Central memory CD4-positive, alpha-beta T cell (primary cell): ENCODE data around the gene UGT1A10.

Experiments used
- DNase-seq: peaks from one replicate; pipeline ENCODE4 v3.0.0; 2022

The UGT1A10 gene

GRCh38 chr2:233811087-233811486, 174.8 kb downstream of the UGT1A10 start:
- no peak for DNase-seq

GRCh38 chr2:233811732-233812131, 175.5 kb downstream of the UGT1A10 start:
- no peak for DNase-seq

DNA sequence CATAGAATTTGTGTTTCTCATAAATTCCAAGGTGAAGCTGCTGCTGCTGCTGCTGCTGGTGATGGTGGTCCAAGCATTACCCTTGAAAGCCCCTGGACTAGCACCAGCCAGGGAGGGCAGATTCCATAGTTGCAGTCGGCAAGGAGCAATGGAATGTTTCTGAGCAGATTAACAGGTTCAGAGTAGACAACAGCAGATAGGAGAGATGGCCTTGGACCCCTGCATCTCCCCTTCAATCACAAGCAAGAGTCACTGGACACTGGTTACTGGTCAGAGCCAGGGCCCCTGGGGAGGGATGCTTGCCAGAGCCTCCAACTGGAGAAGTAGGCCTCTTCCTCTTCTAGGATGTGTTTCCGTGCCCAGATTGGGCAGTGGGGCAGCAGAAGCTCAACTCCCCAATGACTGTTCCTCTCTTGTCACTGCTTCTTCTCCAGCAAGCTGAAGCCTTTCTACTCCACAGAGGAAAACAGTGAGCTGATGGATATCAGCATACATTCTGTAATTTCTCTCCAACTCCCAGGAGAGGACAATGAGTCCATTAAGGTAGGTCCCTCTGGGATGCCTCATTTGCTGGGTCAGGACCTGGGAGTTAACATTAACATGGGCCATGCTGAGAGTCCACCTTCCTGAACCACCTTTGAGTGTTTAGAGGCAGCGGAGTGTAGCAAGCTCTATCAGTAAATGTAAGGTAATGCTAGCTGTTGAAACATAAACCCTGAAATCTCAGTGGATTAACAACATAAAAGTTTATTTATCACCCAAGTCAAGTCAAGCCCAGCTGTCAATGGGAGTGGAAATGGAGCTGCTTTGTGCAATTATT, 177.2 kb downstream of the UGT1A10 start:
- DNase-seq: no peak

- no peak for DNase-seq
Observed at GRCh38 chr2:233814056-233814835, 178.0 kb downstream of the UGT1A10 start.

DNA sequence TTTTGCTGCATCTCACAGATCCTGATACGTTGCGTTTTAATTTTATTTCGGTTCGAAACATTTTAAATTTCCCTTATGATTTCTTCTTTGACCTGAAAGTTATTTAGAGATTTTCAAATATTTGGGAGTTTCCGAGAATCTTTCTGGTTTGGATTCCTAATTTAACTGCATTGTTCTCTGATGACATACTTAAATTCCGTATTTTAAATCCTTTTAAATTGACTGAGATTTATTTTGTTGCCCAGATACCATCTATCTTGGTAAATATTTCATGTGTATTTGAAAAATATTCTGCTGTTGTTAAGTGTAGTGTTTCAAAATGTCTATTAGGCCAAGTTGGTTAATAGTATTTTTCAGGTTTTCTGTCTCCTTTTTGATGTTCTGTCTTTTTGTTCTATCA, 179.6 kb downstream of the UGT1A10 start:
- no peak for DNase-seq

- no peak for DNase-seq
Observed at GRCh38 chr2:233816334-233816733, 180.1 kb downstream of the UGT1A10 start.

DNA sequence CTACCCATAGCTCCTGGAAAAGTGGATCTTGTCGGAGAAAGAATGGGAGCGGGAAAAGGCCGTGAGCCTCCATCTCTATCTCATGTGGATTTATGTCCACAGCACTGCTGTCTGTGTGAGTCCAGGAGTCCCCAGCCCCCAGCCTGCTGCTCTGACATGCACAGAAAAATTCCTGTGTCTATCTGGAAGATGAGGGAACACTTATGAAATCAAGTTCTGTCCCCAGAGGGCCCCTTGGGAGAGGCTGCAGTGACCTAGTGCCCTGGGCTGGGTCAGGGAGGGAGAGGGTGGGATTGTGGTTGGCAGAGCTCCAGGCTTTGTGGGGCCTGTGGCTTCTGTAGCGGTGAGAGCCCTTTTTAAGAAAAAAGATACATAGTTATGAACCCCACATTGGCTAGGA, 180.5 kb downstream of the UGT1A10 start:
- DNase-seq: no peak

DNA sequence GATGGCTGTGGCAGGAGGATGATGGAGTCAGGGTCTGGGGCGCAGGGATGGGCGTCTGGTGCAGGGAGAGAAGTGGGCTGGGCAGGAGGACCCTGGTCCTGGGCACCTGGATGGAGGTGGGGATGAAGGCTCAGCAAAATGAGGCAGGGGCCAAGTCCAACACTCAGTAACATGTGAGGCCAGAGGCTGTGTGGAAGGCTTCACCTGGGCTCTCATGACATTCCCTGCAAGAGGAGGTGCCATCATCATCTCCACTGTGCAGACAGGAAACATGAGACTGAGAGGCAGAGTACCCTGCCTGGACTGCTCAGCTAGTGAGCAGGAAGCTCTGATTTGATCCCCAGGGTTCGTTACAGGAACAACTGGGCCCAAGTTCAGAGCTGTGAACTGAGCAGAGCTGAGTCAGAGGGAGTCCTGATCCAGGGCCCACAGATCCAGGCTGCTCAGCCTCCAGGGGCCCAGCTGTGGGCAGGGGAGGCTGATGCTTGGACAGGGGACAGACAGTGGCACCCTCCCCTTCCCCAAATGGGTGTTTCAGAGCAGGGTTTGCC, 181.2 kb downstream of the UGT1A10 start:
- no peak for DNase-seq

- no peak for DNase-seq
Observed at GRCh38 chr2:233817995-233818638, 181.9 kb downstream of the UGT1A10 start.

DNA sequence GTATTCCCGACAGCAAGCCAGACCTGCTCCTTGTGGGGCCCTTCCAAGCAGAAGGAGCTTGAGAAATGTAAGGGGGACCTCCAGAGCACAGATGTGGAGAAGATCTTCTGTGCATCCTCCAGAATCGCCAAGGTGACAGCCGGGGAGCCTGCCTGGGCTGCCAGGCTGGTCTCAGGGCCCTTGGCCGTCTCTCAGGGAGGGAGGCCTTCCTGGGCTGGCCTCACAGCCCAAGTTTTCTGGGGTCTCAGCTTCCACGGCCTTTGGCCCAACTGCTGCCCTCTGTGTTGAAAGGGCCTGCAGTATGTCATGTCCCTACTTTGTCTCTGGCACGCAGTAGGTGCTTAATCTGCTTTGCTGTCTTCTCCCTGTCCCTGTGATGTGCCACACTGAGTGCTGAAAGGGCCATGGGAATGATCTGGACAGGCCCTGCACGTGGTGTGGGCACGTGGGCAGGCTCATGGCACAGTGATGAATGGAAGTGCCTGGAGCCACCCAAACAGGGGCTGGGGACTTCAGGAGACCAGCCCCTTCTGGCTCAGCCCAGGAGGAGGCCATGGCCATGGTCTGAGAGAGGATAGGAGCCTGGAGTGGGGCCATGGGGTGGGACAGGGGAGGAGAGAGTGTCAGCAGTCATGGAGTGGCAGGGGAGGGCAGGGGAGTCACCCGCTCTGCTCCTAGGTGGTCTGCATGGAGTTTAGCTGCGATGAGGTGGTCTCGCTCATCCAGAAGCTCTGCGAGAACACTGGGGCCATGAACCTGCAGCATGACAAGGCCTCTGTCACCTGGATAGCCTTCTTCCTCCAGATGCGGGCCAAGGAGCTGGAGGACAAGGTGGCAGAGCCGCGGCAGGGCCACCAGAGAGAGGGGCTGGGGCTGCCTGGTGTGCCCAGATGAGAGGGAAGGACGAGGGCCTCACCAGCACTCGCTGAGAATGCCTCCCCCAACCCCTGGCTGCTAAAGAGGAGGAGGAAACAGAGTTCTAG, 182.7 kb downstream of the UGT1A10 start:
- DNase-seq: no peak

- DNase-seq: no peak
Observed at GRCh38 chr2:233819884-233820773, 183.9 kb downstream of the UGT1A10 start.

DNA sequence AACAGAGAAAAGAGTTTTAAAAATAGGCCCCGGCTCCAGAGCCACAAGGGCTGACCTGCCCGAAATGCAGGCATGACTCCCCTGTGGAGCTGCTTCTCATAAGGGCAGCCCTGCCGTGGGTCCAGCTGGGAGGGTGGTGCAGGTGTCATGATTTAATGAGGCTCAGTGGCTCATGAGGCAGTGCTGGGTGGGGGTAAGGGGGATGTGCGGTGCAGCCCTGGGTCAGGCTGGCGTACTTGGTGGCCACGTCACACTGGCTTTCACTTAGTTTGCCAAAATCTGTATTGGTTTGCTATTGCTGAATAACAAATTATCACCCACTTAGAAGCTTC, 184.5 kb downstream of the UGT1A10 start:
- no peak for DNase-seq

DNA sequence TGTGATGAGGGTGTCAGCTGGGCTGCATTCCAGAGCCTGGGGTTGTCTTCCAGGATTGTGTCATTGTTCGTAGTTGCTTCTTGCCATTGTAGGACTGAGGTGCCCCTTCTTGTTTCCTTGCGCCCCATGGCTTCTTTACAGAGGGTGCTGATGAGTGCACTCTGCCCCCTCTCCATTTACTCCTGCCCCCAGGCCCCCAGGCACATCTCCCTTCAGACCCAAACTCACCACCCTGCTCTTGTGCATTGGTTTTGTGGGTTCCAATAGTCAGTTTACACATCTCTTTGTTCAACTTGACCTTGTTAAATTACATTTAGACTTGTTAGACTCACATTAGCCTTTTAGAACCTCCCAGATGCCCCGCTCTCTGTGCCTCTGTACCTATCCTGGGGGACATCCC, 184.9 kb downstream of the UGT1A10 start:
- no peak for DNase-seq

DNA sequence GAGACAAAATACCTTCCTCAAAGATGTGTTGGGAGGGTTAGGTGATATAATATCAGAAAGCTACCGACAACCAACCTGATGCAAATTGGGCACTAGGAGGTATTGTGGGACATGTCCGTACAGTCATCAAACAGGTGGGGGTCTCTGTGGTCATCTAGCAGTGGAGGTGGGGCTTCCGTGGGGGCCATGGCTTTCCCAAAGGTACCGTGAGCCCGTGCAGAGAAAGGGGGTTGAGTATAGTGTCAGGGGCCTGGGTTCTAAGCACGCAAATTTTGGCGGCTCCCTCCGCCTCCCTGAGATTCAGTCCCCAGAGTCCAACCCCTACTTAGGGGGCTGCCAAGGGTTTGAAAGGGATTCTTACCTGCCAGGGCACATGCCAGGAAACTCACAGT, 185.5 kb downstream of the UGT1A10 start:
- no peak for DNase-seq

DNA sequence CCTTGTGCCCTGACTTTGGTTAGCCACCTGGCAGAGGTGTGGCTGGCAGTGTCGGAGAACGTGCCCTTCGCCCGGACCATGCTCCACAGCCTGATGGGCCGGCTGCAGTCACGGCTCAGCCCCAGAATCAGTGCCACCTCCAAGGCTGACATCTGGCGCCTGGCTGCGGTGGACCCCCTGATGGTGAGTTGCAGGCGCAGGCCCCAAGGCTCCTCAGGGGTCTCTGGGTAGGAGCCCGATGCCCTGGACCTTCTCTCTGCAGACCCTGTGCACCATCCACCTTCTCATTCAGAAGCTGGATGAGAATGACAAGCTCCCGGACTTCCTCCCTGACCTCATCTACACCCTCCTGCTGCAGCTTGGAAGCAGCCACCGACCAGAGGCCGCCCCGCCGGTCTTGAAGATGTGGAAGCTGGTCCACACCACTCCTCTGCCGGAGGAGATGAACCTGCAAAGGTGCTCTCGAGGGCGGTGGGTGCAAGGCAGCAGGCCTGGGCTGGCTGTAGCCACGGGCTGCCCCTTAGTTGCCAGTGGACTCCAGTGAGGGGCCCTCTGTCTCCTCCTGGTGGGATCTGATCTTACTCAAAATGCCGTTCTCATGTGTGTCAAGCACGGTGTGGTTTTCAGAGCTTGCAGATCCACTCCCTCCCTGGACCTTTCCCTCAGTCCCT, 186.0 kb downstream of the UGT1A10 start:
- no peak for DNase-seq
